Sigmoid colon (tissue), 7 donors: Measurements from ENCODE around the gene EGR1. TPM values are rescaled to one million over a fixed set of nuclear protein-coding genes. Genes with fewer than 3 reads are reported as not detected.

Experiments used
- DNase-seq: peaks from one replicate; pipeline ENCODE4 v3.0.0-alpha.2; 2019
- H3K27ac ChIP-seq, 4 donors: fragments of 200-600 bp; sonication (generic); one replicate each; pipeline ENCODE4 v1.5.1; 2016 to 2019; ENCODE audit warnings: mild to moderate bottlenecking in 1 of 4
- H3K27me3 ChIP-seq, 3 donors: fragments of 200-600 bp; sonication (generic); one replicate each; pipeline ENCODE4 v1.5.1; 2019; ENCODE audit warnings: mild to moderate bottlenecking in 1 of 3
- H3K36me3 ChIP-seq, 4 donors: fragments of 200-600 bp; sonication (generic); one replicate each; pipeline ENCODE4 v1.5.1; 2016 to 2019
- H3K4me1 ChIP-seq, 4 donors: fragments of 200-600 bp; sonication (generic); one replicate each; pipeline ENCODE4 v1.5.1; 2017 to 2019
- H3K4me3 ChIP-seq, 4 donors: fragments of 200-600 bp; sonication (generic); one replicate each; pipeline ENCODE4 v1.5.1; 2017 to 2019; ENCODE audit warnings: mild to moderate bottlenecking in 2 of 4, moderate library complexity in 1 of 4
- H3K9me3 ChIP-seq, 4 donors: fragments of 200-600 bp in 3 of 4; sonication (generic) in 3 of 4; one replicate each; pipeline versions ENCODE4 v1.5.1 to v1.6.1; 2013 to 2019
- EP300 ChIP-seq, 4 donors: sonication (generic); formaldehyde crosslinking; IDR thresholded peaks; one replicate each; pipeline ENCODE4 v1.6.1; 2017; ENCODE audit warnings: antibody characterized with exemption in 4 of 4
- POLR2A ChIP-seq, 2 donors: fragments of 450-650 bp; IDR thresholded peaks; one replicate each; pipeline ENCODE4 v1.6.1; 2016; ENCODE audit warnings: antibody characterized with exemption in 2 of 2, mild to moderate bottlenecking in 2 of 2, moderate library complexity in 2 of 2
- POLR2AphosphoS5 ChIP-seq, 4 donors: sonication (generic); formaldehyde crosslinking; IDR thresholded peaks; one replicate each; pipeline ENCODE4 v1.6.1; 2017; ENCODE audit warnings: antibody characterized with exemption in 4 of 4
- WGBS, 2 donors: extraction: QIAGEN DNeasy Blood & Tissue Kit; methylation state at CpG; one replicate each; pipeline ENCODE4 v1.1.7; 2013; 5-methylcytosine and 5-hydroxymethylcytosine counted together
- intact Hi-C: fragments of 100-400 bp; cut with DNase I; formaldehyde crosslinking; loops from one replicate; pipeline ENCODE4 v1.15.1; 2023
- polyA plus RNA-seq, 3 donors: library from polyadenylated mRNA; stranded (reverse); fragments of 200-250 nt; gene quantifications; one replicate each; pipeline ENCODE4 v1.2.3, GENCODE V29; 2013
- total RNA-seq, 4 donors: library from RNA; depleted of rRNA; stranded (reverse); fragments of >200 nt; gene quantifications; one replicate each; pipeline ENCODE4 v1.1.0, GENCODE V29; 2016
- TF ChIP-seq, protein P1 (sequence below), 4 experiments: fragments of 450-650 bp in 3 of 4; fragments of 200-600 bp in 1 of 4; IDR thresholded peaks; one replicate each; pipeline ENCODE4 v1.5.1; 2016 to 2019; ENCODE audit warnings: antibody characterized with exemption in 4 of 4, mild to moderate bottlenecking in 3 of 4, moderate library complexity in 2 of 4
- donor health status: healthy with polysubstance abuse.
- donor health status: Bipolar disorder and iron deficiency.
- donor health status: healthy.

The EGR1 gene
- total and polyA plus RNA-seq, 7 donors = 17.6 to 146 (median 69.1) TPM

DNA sequence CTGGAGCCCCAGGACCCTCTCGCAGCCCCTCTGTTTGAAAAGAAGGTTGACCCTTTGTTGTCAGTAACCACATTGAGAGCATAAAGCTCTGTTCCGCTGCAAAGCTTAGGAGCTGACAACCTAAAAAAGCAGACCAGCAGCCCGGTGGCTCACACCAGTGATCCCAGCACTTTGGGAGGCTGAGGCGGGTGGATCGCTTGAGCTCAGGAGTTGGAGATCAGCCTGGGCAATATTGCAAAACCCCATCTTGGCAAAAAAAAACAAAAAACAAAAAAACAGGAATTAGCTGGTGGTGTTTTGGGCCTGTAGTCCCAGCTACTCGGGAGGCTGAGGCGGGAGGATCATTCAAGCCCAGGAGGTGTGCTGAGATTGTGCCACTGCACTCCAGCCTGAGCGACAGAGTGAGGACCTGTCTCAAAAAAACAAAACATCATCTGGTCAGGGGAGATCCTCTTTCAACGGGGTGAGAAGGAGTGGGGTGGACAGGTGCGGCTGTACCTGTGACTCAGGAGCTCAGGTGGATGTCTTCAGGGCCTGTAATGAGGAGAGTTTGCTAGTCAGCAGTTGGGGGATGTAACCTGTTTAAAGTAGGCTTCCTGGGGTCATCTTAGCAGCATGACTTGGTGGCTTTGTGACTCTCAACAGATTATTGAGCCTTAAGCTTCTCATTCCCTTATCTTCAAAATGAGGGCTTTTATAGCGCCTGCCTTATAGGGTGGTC lies 27.1 kb upstream of the EGR1 start:
- TF ChIP-seq EP300 (IDR thresholded peaks at IDR 0.05) (no peak), POLR2AphosphoS5 (IDR thresholded peaks at IDR 0.05) (no peak), POLR2A (IDR thresholded peaks at IDR 0.05) (no peak)
- TF ChIP-seq, protein P1, sequence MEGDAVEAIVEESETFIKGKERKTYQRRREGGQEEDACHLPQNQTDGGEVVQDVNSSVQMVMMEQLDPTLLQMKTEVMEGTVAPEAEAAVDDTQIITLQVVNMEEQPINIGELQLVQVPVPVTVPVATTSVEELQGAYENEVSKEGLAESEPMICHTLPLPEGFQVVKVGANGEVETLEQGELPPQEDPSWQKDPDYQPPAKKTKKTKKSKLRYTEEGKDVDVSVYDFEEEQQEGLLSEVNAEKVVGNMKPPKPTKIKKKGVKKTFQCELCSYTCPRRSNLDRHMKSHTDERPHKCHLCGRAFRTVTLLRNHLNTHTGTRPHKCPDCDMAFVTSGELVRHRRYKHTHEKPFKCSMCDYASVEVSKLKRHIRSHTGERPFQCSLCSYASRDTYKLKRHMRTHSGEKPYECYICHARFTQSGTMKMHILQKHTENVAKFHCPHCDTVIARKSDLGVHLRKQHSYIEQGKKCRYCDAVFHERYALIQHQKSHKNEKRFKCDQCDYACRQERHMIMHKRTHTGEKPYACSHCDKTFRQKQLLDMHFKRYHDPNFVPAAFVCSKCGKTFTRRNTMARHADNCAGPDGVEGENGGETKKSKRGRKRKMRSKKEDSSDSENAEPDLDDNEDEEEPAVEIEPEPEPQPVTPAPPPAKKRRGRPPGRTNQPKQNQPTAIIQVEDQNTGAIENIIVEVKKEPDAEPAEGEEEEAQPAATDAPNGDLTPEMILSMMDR (IDR thresholded peaks at IDR 0.05) = no peak
- Histone ChIP-seq H3K27ac (peak overlapping the region; percentile 40 to 76 (median 72)), H3K27me3 (no peaks in the 10 kb centered on the region), H3K9me3 (no peaks in the 10 kb centered on the region), H3K4me1 (peaks cover 0 to 22% (median 18%) of the 10 kb centered on the region in 4 donors), H3K36me3 (peaks cover 15 to 37% (median 27%) of the 10 kb centered on the region in 4 donors), H3K4me3 (peak overlapping the region; percentile 6 to 58 (median 50))
- intact Hi-C loops = no loop called here
- DNase-seq = no peak
- WGBS, 2 donors = 72 to 81% methylated on average over 11 of the region's 11 CpGs

DNA sequence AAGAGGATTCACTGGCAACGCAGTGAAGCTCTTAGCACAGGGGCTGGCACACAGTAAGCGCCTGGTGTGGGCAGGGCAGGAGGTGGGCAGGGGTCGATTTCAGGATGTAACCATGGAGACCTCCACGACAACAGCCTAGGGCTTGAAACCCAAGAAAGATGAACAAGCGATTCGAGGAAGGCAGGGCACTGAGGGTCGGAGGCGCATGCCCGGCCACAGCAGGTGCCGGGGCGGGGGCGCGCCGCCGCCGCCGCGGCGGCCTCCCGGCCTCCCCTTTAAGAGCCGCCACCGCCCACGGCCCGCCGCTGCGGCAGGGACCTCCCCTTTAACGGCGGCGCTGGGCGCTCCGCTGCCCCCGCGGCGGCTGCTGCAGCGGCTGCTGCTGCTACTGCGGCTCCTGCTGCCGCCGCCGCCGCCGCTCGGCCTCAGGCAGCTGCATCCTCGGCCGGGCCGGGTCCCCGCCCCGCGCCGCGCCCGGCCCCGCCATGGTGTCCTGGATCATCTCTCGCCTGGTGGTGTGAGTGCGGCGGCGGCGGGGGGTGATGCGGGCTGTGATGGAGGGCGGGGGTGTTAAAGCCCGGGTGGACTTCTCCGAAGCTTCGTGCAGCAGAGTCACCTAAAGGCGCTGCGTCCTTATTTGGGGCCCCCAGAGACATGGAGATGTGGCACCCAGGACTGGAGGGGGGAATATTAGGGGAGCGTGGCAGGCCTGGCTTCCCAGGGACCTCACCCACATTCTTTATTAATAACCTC lies 26.4 kb upstream of the EGR1 start, which contains the start of gene REEP2:
TSS of gene REEP2 (plus strand) at position 334 of the 753 bp plus-strand sequence. CDS start at position 486, 152 bp downstream.
- no peaks in the 10 kb centered on the region for H3K9me3 ChIP-seq
- 1% methylated on average over 65 of the region's 65 CpGs for WGBS, 2 donors
- no peak for DNase-seq
- intact Hi-C loops = no loop called here
- peak within 1 kb of the TSS; percentile 39 to 58 (median 50) for H3K4me3 ChIP-seq
- TF ChIP-seq POLR2AphosphoS5 (IDR thresholded peaks at IDR 0.05) (no peak), EP300 (IDR thresholded peaks at IDR 0.05) (no peak), POLR2A (IDR thresholded peaks at IDR 0.05) (no peak)
- TF ChIP-seq, protein P1 (IDR thresholded peaks at IDR 0.05) = no peak
- peaks cover 0 to 22% (median 18%) of the 10 kb centered on the region in 4 donors for H3K4me1 ChIP-seq
- H3K27me3 ChIP-seq = no peaks in the 10 kb centered on the region
- H3K36me3 ChIP-seq = peaks cover 9 to 29% (median 20%) of the 10 kb centered on the region in 4 donors
- peak within 1 kb of the TSS; percentile 69 to 76 (median 72) for H3K27ac ChIP-seq

DNA sequence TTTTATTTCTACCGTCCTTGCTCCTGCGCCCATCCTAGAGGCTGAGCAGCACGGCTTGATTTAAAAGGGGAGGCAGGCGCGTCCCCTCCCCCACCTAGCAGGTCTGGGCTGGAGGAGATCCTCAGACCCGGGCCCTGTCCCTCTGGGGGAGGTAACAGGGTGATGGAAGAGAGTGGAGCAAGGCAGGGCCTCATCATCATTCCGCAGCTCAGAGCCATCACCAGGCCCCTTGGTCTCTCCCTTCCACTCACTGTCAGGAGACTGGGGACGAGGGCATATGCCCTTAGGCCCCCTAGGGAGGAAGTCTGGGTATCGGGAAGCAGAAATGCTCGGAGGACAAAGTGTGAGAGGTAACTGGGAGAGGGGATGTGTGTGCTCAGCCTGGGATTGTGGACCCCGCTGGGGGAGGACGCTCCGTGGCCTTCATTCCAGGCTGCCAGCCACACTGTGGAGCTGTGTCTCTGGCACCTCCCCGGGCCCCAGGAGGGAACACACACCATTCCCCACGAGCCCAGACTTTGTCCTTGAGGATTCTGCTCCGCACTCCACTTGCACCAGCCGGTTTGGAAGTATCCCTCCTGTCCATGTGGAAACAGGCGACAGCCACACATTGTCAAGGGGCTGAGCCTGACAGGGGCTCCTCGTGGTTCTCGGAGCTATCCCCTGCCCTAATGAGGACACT lies 25.7 kb upstream of the EGR1 start:
- Histone ChIP-seq H3K27me3 (no peaks in the 10 kb centered on the region), H3K27ac (peak overlapping the region; percentile 69 to 76 (median 72)), H3K9me3 (no peaks in the 10 kb centered on the region), H3K4me3 (peak overlapping the region; percentile 39 to 58 (median 50)), H3K36me3 (peaks cover 7 to 24% (median 15%) of the 10 kb centered on the region in 4 donors), H3K4me1 (peaks cover 0 to 22% (median 18%) of the 10 kb centered on the region in 4 donors)
- TF ChIP-seq EP300 (IDR thresholded peaks at IDR 0.05) = no peak
- TF ChIP-seq POLR2AphosphoS5 (IDR thresholded peaks at IDR 0.05) = no peak
- TF ChIP-seq, protein P1 (IDR thresholded peaks at IDR 0.05) = no peak
- TF ChIP-seq POLR2A (IDR thresholded peaks at IDR 0.05) = no peak
- intact Hi-C loops = no loop called here
- no peak for DNase-seq
- WGBS, 2 donors = 27 to 50% methylated on average over 20 of the region's 20 CpGs

DNA sequence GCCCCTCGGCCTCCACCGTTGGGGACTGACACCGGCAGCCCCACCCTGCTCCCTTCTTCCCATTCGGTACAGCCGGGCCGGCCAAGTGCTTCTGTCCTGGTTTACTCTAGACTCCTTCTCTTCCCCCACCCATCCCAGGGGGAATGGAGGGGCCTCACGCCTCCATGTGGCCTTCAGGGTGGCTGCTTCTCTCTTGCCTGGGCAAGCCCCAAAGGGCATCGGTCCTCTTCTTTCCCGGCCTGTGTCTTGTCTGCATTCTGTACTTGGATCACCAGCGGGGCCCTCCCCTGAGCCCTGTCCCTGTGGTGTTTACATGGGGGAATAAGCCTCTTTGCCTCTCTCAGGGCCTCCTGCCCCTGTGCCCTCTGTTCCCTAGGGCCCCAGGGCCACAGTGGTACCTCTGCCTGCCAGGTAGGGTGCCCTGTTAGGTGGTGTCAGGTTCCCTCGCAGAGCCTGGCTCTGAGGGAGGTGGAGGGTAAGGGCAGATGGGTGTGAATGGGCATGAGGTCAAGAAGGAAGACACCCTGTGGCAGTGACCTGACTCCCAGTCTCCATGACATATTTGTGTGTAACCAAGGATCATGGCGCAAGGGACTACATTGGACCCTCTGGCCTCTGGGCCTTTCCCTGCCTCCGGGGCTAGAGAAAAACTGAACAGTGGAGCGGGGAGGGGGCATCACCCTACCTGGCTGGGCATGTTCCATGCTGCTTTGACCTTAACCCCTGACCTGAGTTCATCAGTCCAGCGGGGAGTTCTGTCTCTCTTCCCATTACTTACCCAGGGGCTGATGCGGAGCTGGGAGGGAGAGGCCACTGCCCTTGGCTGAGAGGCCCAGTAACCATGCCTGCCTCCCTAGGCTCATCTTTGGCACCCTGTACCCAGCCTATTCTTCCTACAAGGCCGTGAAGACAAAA lies 24.9 kb upstream of the EGR1 start:
- WGBS, 2 donors = 67 to 81% methylated on average over 17 of the region's 17 CpGs
- no peak for DNase-seq
- Histone ChIP-seq H3K4me3 (peak overlapping the region in 3 of 4 donors; percentile 47 to 58 (median 54)), H3K4me1 (peaks cover 0 to 22% (median 18%) of the 10 kb centered on the region in 4 donors), H3K27ac (peak overlapping the region; percentile 69 to 76 (median 72)), H3K27me3 (no peaks in the 10 kb centered on the region), H3K36me3 (peaks cover 4 to 21% (median 9%) of the 10 kb centered on the region in 4 donors), H3K9me3 (no peaks in the 10 kb centered on the region)
- TF ChIP-seq POLR2AphosphoS5 (IDR thresholded peaks at IDR 0.05) (no peak), POLR2A (IDR thresholded peaks at IDR 0.05) (no peak), EP300 (IDR thresholded peaks at IDR 0.05) (no peak)
- TF ChIP-seq, protein P1 (IDR thresholded peaks at IDR 0.05) = no peak
- intact Hi-C loops = no loop called here
